Heart right ventricle (tissue), 16 donors: Measurements from ENCODE around the gene COL18A1. TPM values are rescaled to one million over a fixed set of nuclear protein-coding genes. Genes with fewer than 3 reads are reported as not detected.

Experiments used
- ATAC-seq, 8 donors: fragments of 200-7000 bp; cut with Tn5 transposase; one replicate each; pipeline ENCODE4 v1.9.1; 2020; ENCODE audit warnings: mild to moderate bottlenecking in 8 of 8, moderate library complexity in 8 of 8, moderate number of reproducible peaks in 1 of 8
- DNase-seq, 2 donors: peaks; one replicate each; pipeline ENCODE4 v3.0.0-alpha.2; 2020
- H3K27ac ChIP-seq, 10 donors: fragments of 200-600 bp; sonication (generic) in 2 of 10; one replicate each; pipeline versions ENCODE4 v1.5.0 to v1.8.0; 2020 to 2022; ENCODE audit warnings: mild to moderate bottlenecking in 3 of 10
- H3K27me3 ChIP-seq, 7 donors: fragments of 200-600 bp; one replicate each; pipeline ENCODE4 v1.8.0; 2021 to 2022; ENCODE audit warnings: mild to moderate bottlenecking in 2 of 7
- H3K36me3 ChIP-seq, 9 donors: fragments of 200-600 bp; sonication (generic) in 1 of 9; one replicate each; pipeline versions ENCODE4 v1.5.0 to v1.8.0; 2020 to 2022; ENCODE audit warnings: mild to moderate bottlenecking in 2 of 9
- H3K4me1 ChIP-seq, 9 donors: fragments of 200-600 bp; sonication (generic) in 1 of 9; one replicate each; pipeline versions ENCODE4 v1.5.0 to v1.8.0; 2020 to 2022; ENCODE audit warnings: mild to moderate bottlenecking in 4 of 9
- H3K4me3 ChIP-seq, 10 donors: fragments of 200-600 bp; sonication (generic) in 2 of 10; one replicate each; pipeline versions ENCODE4 v1.5.0 to v1.8.0; 2020 to 2022; ENCODE audit warnings: mild to moderate bottlenecking in 7 of 10, moderate library complexity in 2 of 10
- H3K9me3 ChIP-seq, 11 donors: fragments of 200-600 bp in 10 of 11; sonication (generic) in 2 of 11; one replicate each; pipeline versions ENCODE4 v1.5.0 to v1.8.0; 2013 to 2022; ENCODE audit warnings: mild to moderate bottlenecking in 2 of 11, control low read depth in 1 of 11, moderate library complexity in 1 of 11
- WGBS, 2 donors: extraction: QIAGEN DNeasy Blood & Tissue Kit; methylation state at CpG; one replicate each; pipeline ENCODE4 v1.1.7; 2013; ENCODE audit warnings: inconsistent platforms in 1 of 2; 5-methylcytosine and 5-hydroxymethylcytosine counted together
- intact Hi-C, 10 donors: fragments of 100-400 bp; cut with DNase I; formaldehyde crosslinking; loops; one replicate each; pipeline versions ENCODE4 v1.11.1 to v1.14.2; 2022
- polyA plus RNA-seq, 2 donors: library from polyadenylated mRNA; stranded (reverse); fragments of 200-250 nt; gene quantifications; one replicate each; pipeline ENCODE4 v1.2.3, GENCODE V29; 2013
- total RNA-seq, 10 donors: library from RNA; stranded (reverse); fragmentation: NEBNext Ultra II Directional in 3 of 10; extraction: Animal tissue kit (Norgen Biotek cat#: 25700) in 3 of 10; gene quantifications; one replicate each; pipeline versions ENCODE4 v1.2.1 to v1.2.4, GENCODE V29; 2021 to 2023
- TF ChIP-seq, protein P1 (sequence below), 9 donors: fragments of 200-600 bp; sonication (generic) in 2 of 9; IDR thresholded peaks; one replicate each; pipeline versions ENCODE4 v1.5.0 to v1.8.0; 2021 to 2022; ENCODE audit warnings: antibody characterized with exemption in 9 of 9, mild to moderate bottlenecking in 5 of 9, moderate library complexity in 1 of 9
- donor health status: Arrhythmogenic right ventricular cardiomyopathy.
- donor health status: ischemic (EF 13 %, LVEDD 7.1; RV severe dilation, severe dysfunction).
- donor health status: healthy with polysubstance abuse.
- donor health status: DM: no; HTN: yes; CAD: no.
- donor health status: DM: no; HTN: no; CAD: no.
- donor health status: ischemic (EF 25% LVEDD 6.9; RV normal size, moderate dysfunction).
- donor health status: ischemic (EF 25% LVEDD 5.7; RV mildly dilated, moderate dysfunction).
- donor health status: healthy.
- donor health status: DM: yes; HTN: yes; CAD: no.
- donor health status: Ischemic cardiomyopathy.
- donor health status: ischemic (EF 35%, LVEDD 5.7; RV mildly dilated, moderate dysfunction).
- donor health status: nonischemic (EF 11% LVEDD 7.7; RV severe dilation, severe dysfunction).
- donor health status: DM: yes; HTN: yes; CAD: no.
- donor health status: PGD.
- donor health status: ischemic (EF 29% LVEDD 5.4; RV normal size, mild dysfunction).
- donor health status: nonischemic (EF 23%, LVEDD 6.1; RV moderate dilation, normal function).

COL18A1 gene
- total and polyA plus RNA-seq, 12 donors = 33.7 to 87.1 (median 52.6) TPM

DNA sequence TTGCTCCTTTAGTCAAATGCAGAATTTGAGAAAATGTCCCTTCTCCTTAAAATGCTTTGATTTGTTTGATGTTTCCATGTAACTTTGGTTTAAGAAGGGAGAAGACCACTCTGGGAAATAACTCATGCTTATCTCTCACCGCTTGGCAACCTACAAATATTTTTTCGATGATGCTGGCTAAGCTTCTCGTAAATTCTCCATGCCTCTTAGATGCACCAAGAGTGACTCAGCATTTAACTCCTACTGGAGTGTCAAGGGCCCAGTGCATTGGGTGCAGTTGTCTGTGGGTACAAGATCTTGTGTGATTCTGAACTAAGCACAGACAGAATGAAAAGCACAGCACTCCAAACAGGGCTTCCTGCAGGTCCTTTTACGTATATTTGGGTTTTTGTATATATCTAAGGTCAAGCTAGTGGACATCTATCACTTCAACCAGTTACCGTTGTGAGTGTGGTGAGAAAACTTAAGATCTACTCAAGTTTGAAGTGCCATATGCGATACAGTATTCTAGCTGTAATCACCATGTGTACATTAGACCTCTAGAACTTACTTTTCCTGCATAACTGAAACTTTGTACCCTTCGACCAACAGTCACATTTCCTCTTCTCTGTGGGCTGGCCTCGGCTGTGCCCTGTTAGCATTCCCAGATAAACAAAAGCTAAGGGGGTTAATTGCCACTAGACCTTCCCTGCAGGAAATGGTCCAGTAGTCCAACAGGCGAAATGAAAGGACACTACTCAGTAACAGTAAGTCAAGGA is 55.8 kb downstream of the COL18A1 start:
- peaks cover 0 to 20% (median 0%) of the 10 kb centered on the region in 9 donors for H3K36me3 ChIP-seq
- DNase-seq = no peak
- no peak overlapping the region for H3K4me3 ChIP-seq
- H3K4me1 ChIP-seq = peaks cover 0 to 16% (median 0%) of the 10 kb centered on the region in 9 donors
- intact Hi-C loops = no loop called here
- TF ChIP-seq, protein P1, sequence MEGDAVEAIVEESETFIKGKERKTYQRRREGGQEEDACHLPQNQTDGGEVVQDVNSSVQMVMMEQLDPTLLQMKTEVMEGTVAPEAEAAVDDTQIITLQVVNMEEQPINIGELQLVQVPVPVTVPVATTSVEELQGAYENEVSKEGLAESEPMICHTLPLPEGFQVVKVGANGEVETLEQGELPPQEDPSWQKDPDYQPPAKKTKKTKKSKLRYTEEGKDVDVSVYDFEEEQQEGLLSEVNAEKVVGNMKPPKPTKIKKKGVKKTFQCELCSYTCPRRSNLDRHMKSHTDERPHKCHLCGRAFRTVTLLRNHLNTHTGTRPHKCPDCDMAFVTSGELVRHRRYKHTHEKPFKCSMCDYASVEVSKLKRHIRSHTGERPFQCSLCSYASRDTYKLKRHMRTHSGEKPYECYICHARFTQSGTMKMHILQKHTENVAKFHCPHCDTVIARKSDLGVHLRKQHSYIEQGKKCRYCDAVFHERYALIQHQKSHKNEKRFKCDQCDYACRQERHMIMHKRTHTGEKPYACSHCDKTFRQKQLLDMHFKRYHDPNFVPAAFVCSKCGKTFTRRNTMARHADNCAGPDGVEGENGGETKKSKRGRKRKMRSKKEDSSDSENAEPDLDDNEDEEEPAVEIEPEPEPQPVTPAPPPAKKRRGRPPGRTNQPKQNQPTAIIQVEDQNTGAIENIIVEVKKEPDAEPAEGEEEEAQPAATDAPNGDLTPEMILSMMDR (IDR thresholded peaks at IDR 0.05) = no peak
- ATAC-seq = no peak
- no peak overlapping the region for H3K27ac ChIP-seq
- 83 to 87% methylated on average over 9 of the region's 9 CpGs for WGBS, 2 donors
- H3K27me3 ChIP-seq = no peaks in the 10 kb centered on the region
- H3K9me3 ChIP-seq = peaks cover 0 to 24% (median 11%) of the 10 kb centered on the region in 11 donors

DNA sequence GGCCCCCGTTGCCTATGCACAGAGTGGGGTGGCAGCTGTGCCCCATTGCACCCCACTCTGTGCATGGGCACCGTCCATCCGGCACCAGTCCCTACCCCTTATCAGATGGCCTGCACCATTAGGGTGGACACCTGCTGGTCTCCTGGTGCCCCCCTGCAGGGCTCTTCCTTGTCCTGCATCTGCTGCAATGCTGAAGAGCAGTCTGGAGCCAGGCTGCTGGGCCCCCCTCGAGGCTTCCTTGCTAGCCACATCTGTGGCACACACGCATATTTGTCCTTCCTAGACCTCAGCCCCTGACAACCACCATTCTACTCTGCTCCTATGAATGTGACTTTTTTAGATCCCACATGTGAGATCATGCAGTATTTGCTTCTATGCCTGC is 56.4 kb downstream of the COL18A1 start:
- Histone ChIP-seq H3K27ac (no peak overlapping the region), H3K4me3 (no peak overlapping the region), H3K9me3 (peaks cover 0 to 24% (median 11%) of the 10 kb centered on the region in 11 donors), H3K4me1 (peaks cover 0 to 16% (median 0%) of the 10 kb centered on the region in 9 donors), H3K27me3 (no peaks in the 10 kb centered on the region), H3K36me3 (peaks cover 0 to 17% (median 0%) of the 10 kb centered on the region in 9 donors)
- ATAC-seq (no peak), DNase-seq (no peak)
- TF ChIP-seq, protein P1 (IDR thresholded peaks at IDR 0.05) = no peak
- WGBS, 2 donors = 95 to 98% methylated on average over 5 of the region's 5 CpGs
- intact Hi-C loops = no loop called here

DNA sequence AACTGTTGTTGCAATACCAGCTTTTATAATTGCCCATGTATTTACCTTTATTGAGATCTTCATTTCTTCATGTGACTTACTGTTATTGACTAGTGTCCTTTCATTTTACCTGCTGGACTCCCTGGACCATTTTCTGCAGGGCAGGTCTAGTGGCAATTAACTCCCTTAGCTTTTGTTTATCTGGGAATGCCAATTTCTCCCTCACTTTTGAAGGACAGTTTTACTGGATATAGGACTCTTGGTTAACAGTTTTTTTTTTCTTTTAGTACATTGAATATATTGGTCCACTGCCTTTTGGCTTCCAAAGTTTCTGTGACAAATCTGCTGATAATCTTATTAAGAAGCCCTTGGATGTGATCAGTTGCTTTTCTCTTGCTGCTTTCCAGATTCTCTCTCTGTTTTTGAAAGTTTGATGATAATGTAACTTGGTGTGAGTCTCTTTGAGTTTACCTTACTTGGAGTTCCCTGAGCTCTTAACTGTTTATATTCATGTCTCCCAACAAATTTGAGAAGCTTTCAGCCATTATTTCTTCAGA is 56.9 kb downstream of the COL18A1 start:
- no peak for DNase-seq
- intact Hi-C loops = no loop called here
- H3K27me3 ChIP-seq = no peaks in the 10 kb centered on the region

DNA sequence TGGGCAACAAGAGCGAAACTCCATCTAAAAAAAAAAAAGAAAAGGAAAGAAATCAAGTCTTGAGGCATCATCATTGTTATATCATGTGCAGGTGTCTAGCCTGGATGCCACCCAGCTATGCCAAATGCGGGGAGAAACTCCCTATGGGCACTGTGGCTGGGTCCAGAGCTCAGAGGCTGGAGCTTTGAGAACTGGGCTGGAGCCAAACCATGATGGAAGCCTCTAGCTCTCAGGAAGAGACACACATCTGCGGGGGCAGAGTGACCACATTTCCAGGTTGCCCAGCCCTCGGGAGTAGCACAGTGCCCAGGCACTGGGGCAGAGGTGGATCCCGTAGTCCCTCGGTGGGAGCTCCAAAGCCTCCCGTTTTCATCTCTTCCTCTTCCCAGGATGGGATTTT is 58.9 kb downstream of the COL18A1 start:
- H3K4me1 ChIP-seq = peaks cover 0 to 10% (median 0%) of the 10 kb centered on the region in 9 donors
- no peak for DNase-seq
- no peak for ATAC-seq

More for the DNA sequence above, 56.9 kb downstream of the COL18A1 start:
- H3K9me3 ChIP-seq = peaks cover 0 to 24% (median 11%) of the 10 kb centered on the region in 11 donors
- H3K36me3 ChIP-seq = peaks cover 0 to 12% (median 0%) of the 10 kb centered on the region in 9 donors
- H3K4me3 ChIP-seq = no peak overlapping the region
- no peak for ATAC-seq
- peaks cover 0 to 17% (median 0%) of the 10 kb centered on the region in 9 donors for H3K4me1 ChIP-seq
- no peak overlapping the region for H3K27ac ChIP-seq
- TF ChIP-seq, protein P1 (IDR thresholded peaks at IDR 0.05) = no peak

More for the DNA sequence above, 58.9 kb downstream of the COL18A1 start:
- Histone ChIP-seq H3K27me3 (no peaks in the 10 kb centered on the region), H3K4me3 (no peak overlapping the region), H3K27ac (no peak overlapping the region), H3K9me3 (peaks cover 0 to 24% (median 11%) of the 10 kb centered on the region in 11 donors), H3K36me3 (peaks cover 0 to 17% (median 0%) of the 10 kb centered on the region in 9 donors)
- WGBS, 2 donors = 96 to 99% methylated on average over 7 of the region's 7 CpGs
- TF ChIP-seq, protein P1 (IDR thresholded peaks at IDR 0.05) = no peak
- intact Hi-C loops = no loop called here
